GM18867 (cell line): Measurements from ENCODE around the gene ALKBH4.
"Not testable (repeated sequence)": the region's sequence is repeated elsewhere in the genome, so short reads cannot be mapped to it uniquely, and the experiment has no call there.

ENCODE experiments used
- ATAC-seq: cut with Tn5 transposase; IDR thresholded peaks from one replicate; pipeline ENCODE4 v1.9.1; 2021; ENCODE audit warnings: mild to moderate bottlenecking, moderate library complexity; ENCODE audit not compliant: unreplicated experiment

ALKBH4 gene, protein sequence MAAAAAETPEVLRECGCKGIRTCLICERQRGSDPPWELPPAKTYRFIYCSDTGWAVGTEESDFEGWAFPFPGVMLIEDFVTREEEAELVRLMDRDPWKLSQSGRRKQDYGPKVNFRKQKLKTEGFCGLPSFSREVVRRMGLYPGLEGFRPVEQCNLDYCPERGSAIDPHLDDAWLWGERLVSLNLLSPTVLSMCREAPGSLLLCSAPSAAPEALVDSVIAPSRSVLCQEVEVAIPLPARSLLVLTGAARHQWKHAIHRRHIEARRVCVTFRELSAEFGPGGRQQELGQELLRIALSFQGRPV

DNA sequence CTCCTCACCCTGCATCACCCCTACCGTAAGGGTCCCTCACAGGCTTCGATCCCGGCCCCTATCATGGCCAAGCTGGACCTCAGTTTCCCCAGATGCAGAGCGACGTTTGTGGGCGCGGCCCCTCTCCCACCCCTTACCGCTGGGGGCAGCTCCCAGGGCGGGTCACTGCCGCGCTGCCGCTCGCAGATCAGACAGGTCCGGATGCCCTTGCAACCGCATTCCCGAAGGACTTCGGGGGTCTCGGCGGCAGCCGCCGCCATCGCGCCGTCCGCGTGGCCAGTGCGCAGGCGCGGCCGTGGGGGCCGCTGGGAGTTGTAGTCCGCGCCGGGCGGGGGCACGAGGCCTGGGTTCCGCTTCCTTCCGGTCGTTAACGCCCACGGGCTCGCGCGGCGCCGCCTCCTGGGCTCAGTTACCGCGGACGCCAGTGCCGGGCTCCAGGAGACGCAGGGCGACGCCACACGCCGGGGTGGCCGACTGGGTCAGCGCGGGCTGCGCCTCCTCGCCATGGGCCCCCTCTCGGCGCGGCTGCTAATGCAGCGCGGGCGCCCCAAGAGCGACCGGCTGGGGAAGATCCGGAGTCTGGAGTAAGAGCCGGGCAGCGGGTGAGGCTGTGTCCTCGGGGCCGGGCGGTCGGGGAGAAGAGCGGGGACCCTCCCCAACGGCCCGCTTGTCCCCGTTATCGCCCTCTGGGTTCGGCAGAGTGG lies at the start of gene ALKBH4, which contains the start of gene LRWD1:
Gene ALKBH4, minus strand, starts transcription at position 287 of the 704 bp plus-strand sequence. Its CDS starts 27 bp downstream, at position 260.
Gene LRWD1, plus strand, starts transcription at position 408 of the 704 bp plus-strand sequence. Its CDS starts 97 bp downstream, at position 505.
- ATAC-seq, result peak; percentile 83

DNA sequence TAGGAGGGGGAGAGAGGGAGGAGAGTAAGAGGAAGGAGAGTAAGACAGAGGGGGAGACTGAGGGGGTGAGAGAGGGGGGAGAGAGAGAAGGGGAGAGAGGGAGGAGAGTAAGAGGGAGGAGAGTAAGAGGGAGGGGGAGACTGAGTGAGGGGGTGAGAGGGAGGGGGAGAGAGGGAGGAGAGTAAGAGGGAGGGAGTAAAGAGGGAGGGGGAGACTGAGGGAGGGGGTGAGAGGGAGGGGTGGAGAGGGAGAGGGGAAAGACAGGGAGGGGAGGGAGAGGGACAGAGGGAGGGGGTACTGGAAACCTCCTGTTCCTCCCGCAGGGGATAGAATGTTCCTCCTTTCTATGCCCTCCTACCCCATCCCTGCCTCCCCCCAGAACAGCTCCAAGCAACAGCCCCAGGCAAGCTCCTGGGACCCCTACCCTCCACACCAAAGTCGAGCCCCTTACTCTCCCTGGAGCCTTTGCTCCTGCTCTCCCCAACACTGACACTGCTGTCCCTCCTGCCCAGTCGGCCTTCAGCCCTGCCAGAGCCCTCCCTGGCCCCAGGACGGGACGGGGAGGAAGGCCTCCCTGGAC lies 48.1 kb upstream of the ALKBH4 start:
- ATAC-seq, result not testable (repeated sequence)

DNA sequence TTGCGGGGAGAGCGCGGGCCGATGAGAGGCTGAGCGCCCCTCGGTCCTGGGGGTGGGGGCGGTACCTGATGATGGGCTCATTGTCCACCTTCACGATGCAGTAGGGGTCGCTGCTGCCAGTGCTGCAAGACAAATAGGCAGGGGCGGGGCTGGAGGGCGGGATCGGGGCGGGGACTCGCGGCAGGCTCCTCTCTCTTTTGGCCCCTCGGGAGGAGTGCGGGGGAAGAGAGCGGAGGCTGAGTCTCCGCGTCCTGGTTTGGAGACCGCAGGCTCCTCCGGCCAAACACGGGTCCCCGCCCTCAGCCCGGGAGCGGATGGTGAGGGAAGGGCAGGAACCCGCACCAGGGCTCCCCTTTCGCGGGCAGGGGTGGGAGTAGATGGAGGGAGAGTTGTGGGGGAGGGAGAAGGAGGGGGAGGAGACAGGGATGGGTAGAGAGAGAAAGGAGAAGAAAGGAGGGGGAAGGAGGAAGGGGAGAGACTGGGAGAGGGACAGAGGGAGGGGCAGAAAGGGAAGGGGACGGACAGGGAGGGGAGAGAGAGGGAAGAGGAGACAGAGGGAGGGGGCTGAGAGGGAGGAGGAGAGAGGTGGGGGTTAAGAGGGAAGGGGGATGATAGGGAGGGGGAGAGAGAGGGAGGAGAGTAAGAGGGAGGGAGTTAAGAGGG lies 47.3 kb upstream of the ALKBH4 start:
- ATAC-seq, result peak; percentile 35

DNA sequence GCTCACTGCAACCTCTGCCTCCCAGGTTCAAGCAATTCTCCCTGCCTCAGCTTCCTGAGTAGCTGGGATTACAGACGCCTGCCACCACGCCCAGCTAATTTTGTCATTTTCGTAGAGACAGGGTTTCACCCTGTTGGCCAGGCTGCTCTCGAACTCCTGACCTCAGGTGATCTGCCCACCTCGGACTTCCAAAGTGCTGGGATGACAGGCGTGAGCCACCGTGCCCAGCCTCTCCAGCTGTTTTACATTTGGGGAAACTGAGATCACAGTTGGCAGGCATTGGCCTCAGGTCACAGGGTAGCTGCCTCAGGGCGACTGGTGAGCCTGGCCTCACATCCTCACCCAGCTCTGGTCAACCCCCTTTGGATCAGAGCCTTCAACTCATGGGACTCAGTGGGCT lies 45.9 kb upstream of the ALKBH4 start:
- ATAC-seq, result not testable (repeated sequence)

DNA sequence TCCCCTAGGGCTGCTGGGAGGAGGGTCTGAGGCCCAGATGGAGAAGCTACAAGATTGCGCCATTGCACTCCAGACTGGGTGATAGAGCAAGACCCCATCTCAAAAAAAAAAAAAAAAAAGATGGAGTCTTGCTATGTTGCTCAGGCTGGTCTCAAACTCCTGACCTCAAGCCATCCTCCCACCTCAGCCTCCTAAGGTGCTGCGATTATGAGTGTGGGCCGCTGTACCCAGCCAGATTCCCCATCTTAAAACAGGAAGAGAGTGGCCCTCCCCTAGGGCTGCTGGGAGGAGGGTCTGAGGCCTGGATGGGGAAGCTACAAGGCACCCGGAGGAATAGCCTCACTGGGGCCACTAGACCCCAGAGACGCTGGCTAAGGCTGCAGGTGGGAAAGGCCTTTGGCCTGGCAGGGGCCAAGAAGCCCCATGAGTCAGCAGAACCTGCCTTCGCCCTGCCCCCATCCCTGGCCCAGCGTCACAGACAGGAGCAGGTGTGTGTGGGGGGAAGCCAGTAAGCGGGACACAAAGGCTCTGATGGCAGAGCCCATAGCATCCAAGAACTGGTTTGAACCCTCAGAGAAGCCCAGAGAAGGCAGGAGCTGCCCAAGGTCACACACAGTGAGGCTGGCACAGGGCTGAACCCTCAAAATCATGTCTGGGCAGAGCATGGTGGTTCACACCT lies 42.9 kb upstream of the ALKBH4 start:
- ATAC-seq, result not testable (repeated sequence)

DNA sequence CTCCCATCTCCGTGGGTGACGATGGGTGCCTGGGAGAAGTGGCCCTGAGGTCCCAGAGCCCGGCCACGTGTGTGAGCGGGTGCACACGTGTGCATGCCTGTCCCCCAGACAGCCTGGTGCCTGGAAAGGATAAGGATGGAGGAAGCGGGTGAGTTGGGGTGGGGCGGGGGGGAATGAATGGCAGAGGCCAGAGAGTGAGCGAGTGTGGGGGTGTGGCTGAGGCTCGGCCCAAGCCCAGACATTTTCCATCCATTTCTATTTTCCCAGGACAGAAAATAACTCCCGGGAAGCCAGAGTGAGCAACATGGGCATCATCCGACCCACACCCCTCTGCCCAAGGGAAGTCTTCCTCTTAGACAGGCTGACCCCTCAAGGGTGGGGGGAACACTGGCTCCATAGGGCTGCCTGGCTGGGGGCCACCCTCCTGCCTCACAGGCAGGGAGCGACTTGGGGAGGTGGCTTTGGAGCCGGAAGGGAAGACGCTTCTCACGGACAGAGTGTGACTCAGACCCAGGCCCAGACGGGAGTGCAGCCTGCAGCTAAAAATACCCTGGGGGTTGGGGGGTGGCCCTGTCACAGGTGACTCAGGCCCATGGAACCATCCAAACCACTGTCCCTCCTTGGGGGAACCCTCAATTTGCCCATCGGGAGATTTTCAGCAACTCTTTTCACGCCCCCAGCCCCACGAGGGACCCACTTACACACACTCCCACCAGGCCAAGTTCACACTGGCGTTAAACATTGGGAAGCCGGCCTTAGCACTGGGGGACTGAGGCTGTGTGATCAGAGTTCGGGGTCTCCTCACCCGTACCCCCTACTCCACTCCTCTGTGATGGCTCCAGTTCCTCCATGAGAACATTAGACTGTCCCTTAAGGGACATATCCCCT lies 40.9 kb upstream of the ALKBH4 start:
- not testable (repeated sequence) for ATAC-seq

DNA sequence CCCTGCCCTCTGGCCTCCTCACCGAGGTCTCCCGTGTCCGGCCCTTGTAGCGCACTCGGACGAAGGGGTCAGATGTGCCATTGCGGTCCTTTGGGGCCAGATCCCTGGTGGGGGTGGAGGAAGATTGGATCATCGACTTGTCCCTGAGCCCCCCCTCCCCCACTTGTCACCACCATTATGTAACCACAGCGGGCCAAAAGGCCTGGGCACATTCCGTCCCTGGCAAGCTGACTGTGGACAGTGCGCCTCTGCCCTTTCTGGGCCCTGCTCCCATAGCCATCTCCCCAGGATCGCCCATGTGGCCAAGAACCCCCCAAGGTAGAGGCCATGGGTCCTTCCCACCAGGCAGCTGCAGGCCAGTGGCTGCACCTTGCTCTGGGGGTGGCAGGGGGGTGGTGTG lies 38.5 kb upstream of the ALKBH4 start:
- ATAC-seq, result not testable (repeated sequence)

DNA sequence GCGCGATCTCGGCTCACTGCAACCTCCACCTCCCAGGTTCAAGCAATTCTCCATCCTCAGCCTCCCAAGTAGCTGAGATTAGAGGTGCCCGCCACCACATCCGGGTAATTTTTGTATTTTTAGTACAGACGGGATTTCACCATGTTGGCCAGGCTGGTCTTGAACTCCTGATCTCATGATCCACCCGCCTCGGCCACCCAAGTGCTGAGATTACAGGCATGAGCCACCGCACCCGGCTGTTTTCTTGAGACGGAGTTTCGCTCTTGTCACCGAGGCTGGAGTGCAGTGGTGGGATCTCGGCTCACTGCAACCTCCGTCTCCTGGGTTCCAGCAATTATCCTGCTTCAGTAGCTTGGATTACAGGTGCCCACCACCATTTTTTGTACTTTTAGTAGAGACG lies 33.7 kb upstream of the ALKBH4 start:
- not testable (repeated sequence) for ATAC-seq

DNA sequence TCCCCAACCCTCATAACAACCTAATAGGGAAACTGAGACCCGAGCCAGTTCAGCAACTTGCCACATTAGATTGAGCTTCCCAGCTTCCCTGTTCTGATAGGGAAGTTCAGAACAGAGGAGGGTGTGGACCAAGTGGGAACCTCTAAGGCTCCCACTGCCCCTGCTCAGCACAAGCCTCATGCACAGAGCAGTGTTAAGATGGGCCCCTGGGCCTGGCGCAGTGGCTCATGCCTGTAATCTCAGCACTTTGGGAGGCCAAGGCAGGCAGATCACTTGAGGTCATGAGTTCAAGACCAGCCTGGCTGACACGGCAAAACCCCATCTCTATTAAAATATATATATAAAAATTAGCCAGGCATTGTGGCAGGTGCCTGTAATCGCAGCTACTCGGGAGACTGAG lies 32.6 kb upstream of the ALKBH4 start:
- ATAC-seq, result not testable (repeated sequence)

DNA sequence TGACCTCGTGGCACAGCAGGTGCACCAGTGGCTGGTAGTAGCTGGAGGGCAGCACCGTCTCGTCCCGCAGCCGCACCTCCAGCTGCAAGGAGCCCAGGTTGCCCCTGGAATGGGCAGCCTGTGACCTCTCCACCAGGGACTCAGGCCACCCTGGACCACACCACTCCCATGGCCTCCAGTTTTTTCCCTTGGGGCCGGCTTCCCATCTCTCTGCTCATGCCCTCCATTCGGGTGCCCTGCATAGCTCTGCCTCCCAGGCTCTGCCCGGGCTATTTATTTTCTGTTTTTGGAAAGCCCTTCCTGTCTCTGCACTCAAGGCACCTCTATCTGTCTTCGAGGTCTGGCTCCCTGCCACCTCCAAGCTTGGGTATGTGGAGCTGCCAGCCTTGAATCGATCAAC lies 32.2 kb upstream of the ALKBH4 start:
- not testable (repeated sequence) for ATAC-seq

DNA sequence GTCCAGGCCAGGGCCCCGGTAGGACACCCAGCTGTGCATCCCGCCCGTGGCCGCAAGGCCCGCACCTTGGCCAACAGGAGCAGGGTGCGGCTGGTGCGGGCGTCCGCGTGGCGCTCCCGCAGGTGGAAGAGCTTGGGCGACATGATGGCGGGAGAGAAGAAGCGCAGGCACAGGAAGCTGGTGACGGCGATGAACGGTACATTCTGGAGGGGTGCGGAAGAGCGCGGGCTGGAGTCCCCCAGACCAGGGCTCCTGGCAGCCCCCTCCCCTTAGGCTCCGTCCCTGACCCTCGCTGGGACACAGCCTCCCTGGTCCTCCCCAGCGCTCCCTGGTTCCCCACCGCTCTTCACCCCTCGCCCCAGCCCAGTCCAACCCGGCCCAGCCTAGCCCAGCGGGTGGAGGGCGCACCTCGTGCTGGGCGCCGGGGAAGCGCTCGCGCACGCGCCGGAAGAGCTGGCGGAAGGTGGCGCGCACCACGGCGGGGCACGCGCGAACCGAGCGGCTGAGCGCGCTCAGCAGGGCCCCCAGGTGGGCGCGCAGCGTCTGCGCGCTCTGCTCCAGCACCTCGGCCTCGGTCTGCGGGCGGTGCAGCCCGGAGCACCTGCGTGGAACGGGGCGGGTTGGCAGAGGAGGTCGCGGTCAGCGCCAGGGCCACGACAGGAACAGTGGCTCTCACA lies 29.9 kb upstream of the ALKBH4 start:
- peak; percentile 63 for ATAC-seq

DNA sequence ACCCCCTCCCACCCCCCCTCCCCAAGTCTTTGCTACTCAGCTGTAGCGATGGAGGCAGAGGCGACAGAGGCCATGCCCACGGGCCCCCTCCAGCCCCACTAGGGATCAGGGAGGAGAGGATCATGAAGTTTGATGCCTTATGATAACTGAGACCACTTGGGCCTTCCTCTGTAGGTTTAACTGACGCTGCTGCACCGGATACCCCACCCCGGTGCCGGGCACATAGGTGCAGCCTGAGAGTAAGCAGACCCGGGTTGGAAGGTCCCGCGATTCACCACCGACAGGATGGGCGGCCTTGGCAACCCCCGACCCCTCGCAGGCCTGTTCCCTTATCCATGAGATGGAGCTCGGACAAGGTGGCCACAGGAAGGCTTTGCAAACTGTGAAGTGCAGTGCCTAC lies 29.4 kb upstream of the ALKBH4 start:
- not testable (repeated sequence) for ATAC-seq

DNA sequence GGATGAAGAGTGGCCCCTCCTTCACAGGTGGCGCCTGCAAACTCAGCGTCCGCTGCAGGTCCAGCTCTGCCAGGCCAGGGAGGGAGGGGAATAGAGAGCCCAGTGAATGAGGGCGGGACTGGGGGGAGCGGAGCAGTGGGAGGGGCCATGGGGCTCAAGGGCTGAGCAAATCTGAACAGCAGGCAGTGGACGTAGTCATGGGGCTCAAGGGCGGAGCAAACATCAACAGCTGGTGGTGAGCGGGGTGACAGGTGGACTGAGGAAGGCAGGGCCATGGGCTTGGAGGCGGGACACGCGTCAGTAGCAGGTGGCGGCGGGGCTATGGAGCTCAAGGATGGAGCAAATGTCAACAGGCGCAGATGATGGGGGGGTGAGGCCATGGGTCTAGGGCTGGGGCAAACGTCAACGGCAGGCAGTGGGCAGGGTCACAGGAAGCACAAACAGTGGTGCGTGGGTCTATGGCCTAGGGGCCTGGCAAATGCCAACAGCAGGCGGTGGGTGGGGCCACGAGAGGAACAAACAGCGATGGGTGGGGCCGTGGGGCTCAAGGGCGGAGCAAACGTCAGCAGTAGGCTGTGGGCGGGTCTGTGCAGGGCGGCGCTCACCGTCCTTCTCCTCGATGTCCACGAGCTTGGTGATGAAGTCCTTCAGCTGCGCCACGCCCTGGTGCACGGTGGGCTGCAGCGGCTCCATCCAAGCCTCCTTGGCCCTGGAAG lies 28.7 kb upstream of the ALKBH4 start:
- peak; percentile 44 for ATAC-seq

DNA sequence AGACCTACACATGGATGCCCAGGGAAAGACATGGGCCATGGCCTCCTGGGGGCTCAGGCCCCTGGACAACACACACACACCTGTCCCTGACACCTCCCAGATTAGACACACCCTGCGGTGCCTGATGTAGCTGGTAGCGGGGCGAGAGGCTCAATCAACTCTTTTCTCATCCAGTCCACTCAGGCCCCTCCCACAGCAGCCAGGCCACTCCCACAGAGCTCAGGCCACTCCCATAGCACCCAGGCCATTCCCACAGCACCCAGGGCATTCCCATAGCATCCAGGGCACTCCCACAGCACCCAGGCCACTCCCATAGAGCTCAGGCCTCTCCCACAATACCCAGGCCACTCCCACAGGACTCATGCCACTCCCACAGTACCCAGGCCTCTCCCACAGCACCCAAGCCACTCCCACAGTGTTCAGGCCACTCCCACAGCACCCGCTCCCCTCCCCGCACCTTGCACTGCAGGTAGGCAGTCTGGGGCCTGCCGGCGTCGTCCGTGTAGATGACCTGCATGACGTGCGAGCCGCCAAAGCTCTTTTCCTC lies 25.9 kb upstream of the ALKBH4 start:
- ATAC-seq, result peak; percentile 50

DNA sequence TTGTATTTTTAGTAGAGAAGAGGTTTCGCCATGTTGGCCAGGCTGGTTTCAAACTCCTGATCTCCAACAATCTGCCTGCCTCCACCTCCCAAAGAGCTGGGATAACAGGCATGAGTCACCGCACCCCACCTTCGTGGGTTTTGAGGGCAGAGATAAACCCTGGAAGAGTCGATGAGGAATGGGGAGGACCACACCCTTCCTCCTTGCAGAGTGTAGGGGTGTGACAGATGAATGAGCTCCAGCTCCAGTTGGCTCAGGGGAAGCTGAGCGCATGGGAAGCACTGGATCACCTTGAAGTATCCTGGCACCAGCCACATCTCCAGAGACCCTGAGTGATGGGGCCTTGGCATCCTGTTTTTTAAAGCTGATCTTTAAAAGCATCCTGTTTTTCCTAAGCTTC lies 19.7 kb upstream of the ALKBH4 start:
- ATAC-seq, result not testable (repeated sequence)

DNA sequence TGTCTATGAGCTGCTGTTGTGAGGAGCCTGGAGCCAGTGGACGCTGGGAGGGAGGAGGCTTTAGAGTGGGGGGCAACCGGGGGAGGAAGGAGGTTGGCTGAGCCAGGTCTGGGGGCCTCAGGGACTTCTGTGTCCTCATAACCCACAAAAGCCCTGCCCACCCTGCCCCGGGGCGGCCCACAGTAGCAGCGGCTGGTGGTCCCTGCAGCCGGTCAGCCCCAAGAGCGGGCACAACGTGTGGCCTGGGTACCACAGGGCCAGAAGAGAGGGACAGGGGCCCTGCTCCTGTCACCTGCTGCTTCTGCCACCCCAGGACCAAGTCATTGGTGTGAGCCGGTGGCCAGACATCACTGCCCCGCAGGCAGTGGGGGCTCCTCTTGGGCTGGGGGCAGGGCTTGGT lies 17.3 kb upstream of the ALKBH4 start:
- not testable (repeated sequence) for ATAC-seq

DNA sequence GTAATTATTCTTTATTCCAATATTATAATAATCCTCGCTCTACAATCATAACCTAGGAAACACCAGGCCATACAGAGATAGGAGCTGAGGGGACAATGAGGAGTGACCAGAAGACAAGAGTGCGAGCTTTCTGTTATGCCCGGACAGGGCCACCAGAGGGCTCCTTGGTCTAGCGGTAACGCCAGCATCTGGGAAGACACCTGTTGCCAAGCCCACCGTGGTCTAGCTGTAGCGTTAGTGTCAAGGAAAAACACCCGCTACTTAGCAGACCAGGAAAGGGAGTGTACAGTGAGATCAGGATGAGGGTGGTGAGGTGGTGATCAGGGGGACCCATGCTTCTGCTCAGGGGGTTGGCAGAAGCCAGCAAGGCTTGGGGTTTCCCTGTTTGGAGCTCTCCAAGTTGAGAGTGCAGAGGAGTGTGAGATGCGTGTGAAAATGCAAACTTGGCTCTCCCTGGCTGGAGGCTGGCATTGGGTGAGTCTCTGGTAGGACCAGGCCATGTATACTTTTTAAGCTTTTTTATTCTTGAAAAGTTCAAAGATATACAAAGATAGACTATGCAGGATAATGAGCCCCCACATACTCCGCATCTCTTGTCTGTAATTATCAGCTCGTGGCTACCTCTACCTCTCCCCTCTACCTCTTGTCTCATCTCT lies 15.4 kb upstream of the ALKBH4 start:
- not testable (repeated sequence) for ATAC-seq

DNA sequence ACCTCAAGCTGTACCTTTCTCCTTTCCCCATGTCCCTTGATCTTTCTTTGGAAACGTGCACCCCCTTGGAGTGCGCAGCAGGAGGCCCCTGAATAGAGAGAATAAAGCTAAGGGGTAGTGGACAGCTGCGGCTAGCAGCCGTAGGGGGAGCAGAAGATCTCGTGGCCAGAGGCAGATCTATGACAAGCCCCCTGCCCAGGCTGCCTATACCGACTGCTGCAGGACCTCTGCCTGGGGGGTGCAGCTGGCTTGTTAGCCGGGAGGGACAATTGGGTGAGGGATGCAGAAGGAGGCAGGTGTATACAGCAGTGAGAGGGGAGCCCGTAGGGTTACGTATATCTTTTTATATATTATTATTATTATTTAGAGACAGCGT lies 14.5 kb upstream of the ALKBH4 start:
- peak; percentile 25 for ATAC-seq
